NCI-H2227 (cell line): Measurements from ENCODE around the gene ADGRV1.

Source experiments
- DNase-seq: peaks from one replicate; lab custom pipeline; 2025; ENCODE audit not compliant: unreplicated experiment; lab: John Stamatoyannopoulos, UW

ADGRV1 gene

GRCh38 chr5:91123901-91124300 is 565.3 kb downstream of the ADGRV1 start:
- no peak for DNase-seq

- DNase-seq, result no peak
Observed at GRCh38 chr5:91125916-91126315, 567.3 kb downstream of the ADGRV1 start.

- no peak for DNase-seq
Observed at GRCh38 chr5:91126448-91126847, 567.9 kb downstream of the ADGRV1 start.

GRCh38 chr5:91126888-91127287 is 568.3 kb downstream of the ADGRV1 start:
- no peak for DNase-seq

GRCh38 chr5:91127456-91128081 is 569.0 kb downstream of the ADGRV1 start:
- DNase-seq, result no peak

- no peak for DNase-seq
Observed at GRCh38 chr5:91128604-91129003, 570.0 kb downstream of the ADGRV1 start.

GRCh38 chr5:91129748-91130147 is 571.2 kb downstream of the ADGRV1 start:
- no peak for DNase-seq

- no peak for DNase-seq
Observed at GRCh38 chr5:91130759-91131158, 572.2 kb downstream of the ADGRV1 start.

- DNase-seq, result no peak
Observed at GRCh38 chr5:91132550-91132949, 574.0 kb downstream of the ADGRV1 start.

- no peak for DNase-seq
Observed at GRCh38 chr5:91133183-91133582, 574.6 kb downstream of the ADGRV1 start.

GRCh38 chr5:91135475-91136248 is 577.1 kb downstream of the ADGRV1 start:
- DNase-seq, result no peak

- no peak for DNase-seq
Observed at GRCh38 chr5:91136271-91136670, 577.7 kb downstream of the ADGRV1 start.

GRCh38 chr5:91137647-91138046 is 579.0 kb downstream of the ADGRV1 start:
- DNase-seq, result no peak

GRCh38 chr5:91139572-91140200 is 581.1 kb downstream of the ADGRV1 start:
- DNase-seq, result no peak

GRCh38 chr5:91140657-91141056 is 582.1 kb downstream of the ADGRV1 start:
- DNase-seq, result no peak

GRCh38 chr5:91141642-91142041 is 583.0 kb downstream of the ADGRV1 start:
- DNase-seq, result no peak

- DNase-seq, result no peak
Observed at GRCh38 chr5:91142386-91142785, 583.8 kb downstream of the ADGRV1 start.

GRCh38 chr5:91142819-91143218 is 584.2 kb downstream of the ADGRV1 start:
- no peak for DNase-seq

GRCh38 chr5:91143840-91144239 is 585.2 kb downstream of the ADGRV1 start:
- no peak for DNase-seq

- no peak for DNase-seq
Observed at GRCh38 chr5:91144491-91145332, 586.1 kb downstream of the ADGRV1 start.

- DNase-seq, result no peak
Observed at GRCh38 chr5:91145333-91145620, 586.7 kb downstream of the ADGRV1 start.

GRCh38 chr5:91146230-91146629 is 587.6 kb downstream of the ADGRV1 start:
- DNase-seq, result no peak
